ENCODE measurements around the gene ENSA.

- no peak for TF ChIP-seq POLR2A (IDR thresholded peaks at IDR 0.05)
- TF ChIP-seq, protein P1, sequence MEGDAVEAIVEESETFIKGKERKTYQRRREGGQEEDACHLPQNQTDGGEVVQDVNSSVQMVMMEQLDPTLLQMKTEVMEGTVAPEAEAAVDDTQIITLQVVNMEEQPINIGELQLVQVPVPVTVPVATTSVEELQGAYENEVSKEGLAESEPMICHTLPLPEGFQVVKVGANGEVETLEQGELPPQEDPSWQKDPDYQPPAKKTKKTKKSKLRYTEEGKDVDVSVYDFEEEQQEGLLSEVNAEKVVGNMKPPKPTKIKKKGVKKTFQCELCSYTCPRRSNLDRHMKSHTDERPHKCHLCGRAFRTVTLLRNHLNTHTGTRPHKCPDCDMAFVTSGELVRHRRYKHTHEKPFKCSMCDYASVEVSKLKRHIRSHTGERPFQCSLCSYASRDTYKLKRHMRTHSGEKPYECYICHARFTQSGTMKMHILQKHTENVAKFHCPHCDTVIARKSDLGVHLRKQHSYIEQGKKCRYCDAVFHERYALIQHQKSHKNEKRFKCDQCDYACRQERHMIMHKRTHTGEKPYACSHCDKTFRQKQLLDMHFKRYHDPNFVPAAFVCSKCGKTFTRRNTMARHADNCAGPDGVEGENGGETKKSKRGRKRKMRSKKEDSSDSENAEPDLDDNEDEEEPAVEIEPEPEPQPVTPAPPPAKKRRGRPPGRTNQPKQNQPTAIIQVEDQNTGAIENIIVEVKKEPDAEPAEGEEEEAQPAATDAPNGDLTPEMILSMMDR (IDR thresholded peaks at IDR 0.05): no peak
Measured at GRCh38 chr1:150650193-150650592, 20.8 kb upstream of the ENSA start.
